OCI-LY3 (cell line): ENCODE measurements around the gene RHNO1.

ENCODE experiments used
- H2AFZ ChIP-seq: fragments of 200-600, 300-600 bp; shearing (Covaris generic); 2 replicates; pipeline ENCODE4 v1.6.0; 2014; ENCODE audit warnings: antibody characterized with exemption, low read depth, low read length
- H3K27ac ChIP-seq: fragments of 200-600, 300-600 bp; sonication (generic); 2 replicates; pipeline ENCODE4 v1.5.1; 2014; ENCODE audit warnings: mild to moderate bottlenecking, low read length, moderate library complexity, mixed read lengths
- H3K27me3 ChIP-seq: fragments of 200-600, 300-600 bp; sonication (generic); 2 replicates; pipeline ENCODE4 v1.6.1; 2014; ENCODE audit warnings: low read depth, low read length, mixed read lengths
- H3K36me3 ChIP-seq: fragments of 200-600, 300-600 bp; sonication (generic); replicated peaks from 2 replicates; pipeline ENCODE3; 2014; ENCODE audit warnings: low read depth, low read length, mixed read lengths
- H3K4me1 ChIP-seq: fragments of 300-600, 200-600 bp; sonication (generic); 2 replicates; pipeline ENCODE4 v1.6.1; 2014; ENCODE audit warnings: low read length, mixed read lengths
- H3K4me2 ChIP-seq: fragments of 200-600, 300-600 bp; sonication (generic); 2 replicates; pipeline ENCODE4 v1.6.1; 2014; ENCODE audit warnings: low read length, mixed read lengths
- H3K4me3 ChIP-seq: fragments of 300-600, 200-600 bp; sonication (generic); 2 replicates; pipeline ENCODE4 v1.5.1; 2014; ENCODE audit warnings: antibody characterized with exemption, mild to moderate bottlenecking, low read length, moderate library complexity
- H3K79me2 ChIP-seq: fragments of 300-600, 200-600 bp; shearing (Covaris generic); 2 replicates; pipeline ENCODE4 v1.6.1; 2014; ENCODE audit warnings: mild to moderate bottlenecking, low read length, mixed read lengths
- H3K9ac ChIP-seq: fragments of 300-600, 200-600 bp; shearing (Covaris generic); 2 replicates; pipeline ENCODE4 v1.6.0; 2014; ENCODE audit warnings: mild to moderate bottlenecking, low read length, moderate library complexity
- H3K9me3 ChIP-seq: fragments of 200-600, 300-600 bp; shearing (Covaris generic); 2 replicates; pipeline ENCODE4 v1.6.1; 2014; ENCODE audit warnings: low read length, mixed read lengths; ENCODE audit not compliant: insufficient read depth
- H4K20me1 ChIP-seq: fragments of 200-600, 300-600 bp; sonication (generic); 2 replicates; pipeline ENCODE4 v1.6.1; 2016; ENCODE audit warnings: low read length, mixed read lengths; ENCODE audit not compliant: insufficient read depth
- CTCF ChIP-seq: fragments of 200-600, 300-600 bp; sonication (generic); IDR thresholded peaks from 2 replicates; pipeline ENCODE4 v1.5.1; 2014; ENCODE audit warnings: antibody characterized with exemption, low read length, low read depth
- EZH2phosphoT487 ChIP-seq: fragments of 200-600 bp; shearing (Covaris generic); IDR thresholded peaks from 2 replicates; pipeline ENCODE4 v1.6.1; 2018; ENCODE audit warnings: antibody characterized with exemption, mixed run types, low read depth

The RHNO1 gene

DNA sequence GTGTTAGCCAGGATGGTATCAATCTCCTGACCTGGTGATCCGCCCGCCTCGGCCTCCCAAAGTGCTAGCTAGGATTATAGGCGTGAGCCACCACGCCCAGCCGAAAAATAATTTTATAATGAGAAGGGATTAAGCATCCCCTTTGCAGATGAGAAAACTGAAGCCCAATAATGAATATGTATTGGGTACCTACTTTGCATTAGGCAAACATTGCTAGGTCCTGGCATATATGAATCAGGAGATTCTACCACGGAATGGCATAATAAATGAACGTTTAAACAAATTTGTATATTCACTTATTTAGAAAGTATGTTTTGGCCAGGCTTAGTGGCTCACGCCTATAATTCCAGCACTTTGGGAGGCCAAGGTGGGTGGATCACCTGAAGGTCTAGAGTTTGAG, 46.0 kb downstream of the RHNO1 start:
- peaks cover 6% of the 10 kb centered on the region for H3K36me3 ChIP-seq
- TF ChIP-seq EZH2phosphoT487 = no peak
- no peak for TF ChIP-seq CTCF

DNA sequence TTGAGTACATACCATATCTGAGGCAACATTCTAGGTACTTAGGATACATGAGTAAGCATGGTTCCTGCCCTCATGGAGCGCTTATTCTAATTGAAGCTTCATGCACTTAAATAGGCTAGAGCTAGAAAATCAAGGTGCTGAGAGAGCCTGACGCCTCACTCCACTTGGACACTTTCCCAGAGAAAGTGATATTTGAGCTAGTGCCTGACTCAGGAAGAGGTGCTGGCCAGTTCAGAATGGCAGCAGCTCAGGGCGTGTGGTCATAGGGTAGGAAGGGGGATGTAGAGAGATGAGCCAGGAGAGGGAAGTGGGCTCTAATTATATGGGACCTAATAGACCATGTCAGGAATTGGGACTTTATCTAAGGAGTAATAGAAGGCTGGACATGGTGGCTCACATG, 47.0 kb downstream of the RHNO1 start:
- H3K4me2 ChIP-seq = no peak overlapping the region
- H2AFZ ChIP-seq = no peak overlapping the region
- no peaks in the 10 kb centered on the region for H3K9me3 ChIP-seq
- H4K20me1 ChIP-seq = no peaks in the 10 kb centered on the region
- no peak overlapping the region for H3K9ac ChIP-seq
- TF ChIP-seq EZH2phosphoT487 = no peak
- TF ChIP-seq CTCF = no peak
- peaks cover 6% of the 10 kb centered on the region for H3K36me3 ChIP-seq
- no peak overlapping the region for H3K4me3 ChIP-seq
- H3K4me1 ChIP-seq = no peaks in the 10 kb centered on the region
- no peaks in the 10 kb centered on the region for H3K79me2 ChIP-seq
- no peak overlapping the region for H3K27ac ChIP-seq
- H3K27me3 ChIP-seq = no peaks in the 10 kb centered on the region

More for the DNA sequence above, 46.0 kb downstream of the RHNO1 start:
- Histone ChIP-seq H3K9ac (no peak overlapping the region), H3K27ac (no peak overlapping the region), H2AFZ (no peak overlapping the region), H3K4me3 (no peak overlapping the region), H3K79me2 (no peaks in the 10 kb centered on the region), H3K27me3 (no peaks in the 10 kb centered on the region), H4K20me1 (no peaks in the 10 kb centered on the region), H3K9me3 (no peaks in the 10 kb centered on the region), H3K4me1 (no peaks in the 10 kb centered on the region), H3K4me2 (no peak overlapping the region)

GRCh38 chr12:2925322-2925995, 48.4 kb downstream of the RHNO1 start:
- Histone ChIP-seq H3K27ac (no peak overlapping the region), H4K20me1 (no peaks in the 10 kb centered on the region), H3K4me3 (no peak overlapping the region)

GRCh38 chr12:2930865-2931264, 53.8 kb downstream of the RHNO1 start:
- Histone ChIP-seq H3K27ac (no peak overlapping the region), H4K20me1 (no peaks in the 10 kb centered on the region), H3K27me3 (no peaks in the 10 kb centered on the region), H3K36me3 (peaks cover 2% of the 10 kb centered on the region), H2AFZ (no peak overlapping the region), H3K4me3 (no peak overlapping the region), H3K9ac (no peak overlapping the region), H3K9me3 (no peaks in the 10 kb centered on the region), H3K4me1 (no peaks in the 10 kb centered on the region), H3K79me2 (no peaks in the 10 kb centered on the region), H3K4me2 (no peak overlapping the region)
- TF ChIP-seq CTCF = no peak
- TF ChIP-seq EZH2phosphoT487 = no peak

More at GRCh38 chr12:2925322-2925995, 48.4 kb downstream of the RHNO1 start:
- Histone ChIP-seq H2AFZ (no peak overlapping the region), H3K9ac (no peak overlapping the region), H3K79me2 (no peaks in the 10 kb centered on the region), H3K36me3 (peaks cover 6% of the 10 kb centered on the region), H3K4me2 (no peak overlapping the region), H3K9me3 (no peaks in the 10 kb centered on the region), H3K27me3 (no peaks in the 10 kb centered on the region), H3K4me1 (no peaks in the 10 kb centered on the region)
- TF ChIP-seq EZH2phosphoT487 (no peak), CTCF (no peak)
